SK-N-SH (cell line): ENCODE results near the gene RPAP3.

ENCODE experiments used
- CTCF ChIP-seq: fragments of 200-600 bp; sonication (generic); IDR thresholded peaks from 2 replicates; pipeline ENCODE4 v1.6.1; 2017; ENCODE audit warnings: antibody characterized with exemption, mild to moderate bottlenecking, moderate library complexity
- EP300 ChIP-seq, 2 experiments: IDR thresholded peaks; 2 replicates each; pipeline versions ENCODE4 v1.4.0 to v1.6.1; 2012; ENCODE audit warnings: borderline replicate concordance in 1 of 2, low read depth in 1 of 2, low read length in 1 of 2
- EZH2phosphoT487 ChIP-seq: fragments of 200-600 bp; sonication (generic); IDR thresholded peaks from 2 replicates; pipeline ENCODE4 v1.6.1; 2017; ENCODE audit warnings: low read depth, mixed run types, mild to moderate bottlenecking, antibody characterized with exemption, moderate library complexity, borderline replicate concordance
- FOSL2 ChIP-seq: IDR thresholded peaks from 2 replicates; pipeline ENCODE4 v1.4.0; 2012; ENCODE audit warnings: low read depth, mild to moderate bottlenecking, moderate library complexity, borderline replicate concordance
- FOXM1 ChIP-seq: IDR thresholded peaks from 2 replicates; pipeline ENCODE4 v1.4.0; 2012; ENCODE audit warnings: low read depth, mild to moderate bottlenecking
- GATA2 ChIP-seq: sonication (generic); formaldehyde crosslinking; IDR thresholded peaks from 2 replicates; pipeline ENCODE4 v1.5.0; 2020; ENCODE audit warnings: mild to moderate bottlenecking, missing genetic modification reagents
- PBX3 ChIP-seq: IDR thresholded peaks from 2 replicates; pipeline ENCODE4; 2012
- POLR2AphosphoS5 ChIP-seq: IDR thresholded peaks from 2 replicates; pipeline ENCODE4 v1.6.1; 2012; ENCODE audit warnings: low read depth, low read length
- REST ChIP-seq: IDR thresholded peaks from 2 replicates; pipeline ENCODE4 v1.6.1; 2012; ENCODE audit warnings: mild to moderate bottlenecking, low read depth, low read length, moderate library complexity
- RFX5 ChIP-seq: IDR thresholded peaks from 2 replicates; pipeline ENCODE4 v1.6.1; 2012; ENCODE audit warnings: mild to moderate bottlenecking, improper control_type of control experiment, low read length
- SIN3A ChIP-seq: IDR thresholded peaks from 2 replicates; pipeline ENCODE4 v1.6.1; 2012; ENCODE audit warnings: low read depth, mild to moderate bottlenecking, low read length, moderate library complexity, borderline replicate concordance
- TAF1 ChIP-seq: IDR thresholded peaks from 2 replicates; pipeline ENCODE4 v1.6.1; 2012; ENCODE audit warnings: low read depth, mild to moderate bottlenecking, low read length, moderate library complexity, borderline replicate concordance
- TEAD4 ChIP-seq: IDR thresholded peaks from 2 replicates; pipeline ENCODE4 v1.4.0; 2012; ENCODE audit warnings: mild to moderate bottlenecking, borderline replicate concordance; ENCODE audit not compliant: insufficient read depth
- USF2 ChIP-seq: fragments of 150-350 bp; IDR thresholded peaks from 2 replicates; pipeline ENCODE4 v1.6.1; 2017; ENCODE audit warnings: antibody characterized with exemption, low read length, low read depth, borderline replicate concordance

GRCh38 chr12:47704719-47705118, 1.1 kb downstream of the RPAP3 start:
- TF ChIP-seq PBX3 (no peak), TEAD4 (no peak), CTCF (no peak), REST (no peak), SIN3A (no peak), RFX5 (no peak), FOXM1 (no peak), POLR2AphosphoS5 (no peak), GATA2 (CRISPR knock-in tag) (no peak), EZH2phosphoT487 (no peak), EP300 (IDR thresholded peaks at IDR 0.05; ENCODE audit: borderline replicate concordance in 1 of 2, low read depth in 1 of 2, low read length in 1 of 2) (no peak), FOSL2 (no peak), USF2 (no peak), TAF1 (no peak)
